WTC11 (cell line): ENCODE data around the gene EHF. TPM values are rescaled to one million over a fixed set of nuclear protein-coding genes. Genes with fewer than 3 reads are reported as not detected.

Experiments used
- ATAC-seq: fragments of 200-7000 bp; cut with Tn5 transposase; 2 replicates; pipeline ENCODE4 v1.10.0; 2021; ENCODE audit warnings: mild to moderate bottlenecking, moderate library complexity
- CTCF ChIA-PET: fragments of 300-600 bp; sonication (Branson Sonifier 250); formaldehyde crosslinking; loops from one replicate; lab custom pipeline; 2021; ENCODE audit warnings: antibody characterized with exemption; lab: Charles Lee
- POLR2A ChIA-PET: fragments of 350-600 bp; sonication (Branson Sonifier 250); formaldehyde crosslinking; loops from one replicate; lab custom pipeline; 2021; ENCODE audit warnings: antibody characterized with exemption; lab: Charles Lee
- DNase-seq: peaks from one replicate; pipeline ENCODE4 v3.0.0; 2021; ENCODE audit warnings: low spot score
- H3K27ac Mint-ChIP-seq: 2 replicates; pipeline ENCODE4 v1.8.0; 2021; ENCODE audit warnings: mixed read lengths
- H3K27me3 Mint-ChIP-seq: 2 replicates; pipeline ENCODE4 v1.8.0; 2021; ENCODE audit warnings: low read depth, mild to moderate bottlenecking, moderate library complexity, mixed read lengths
- H3K36me3 Mint-ChIP-seq: 2 replicates; pipeline ENCODE4 v1.8.0; 2021; ENCODE audit warnings: mixed read lengths
- H3K4me1 Mint-ChIP-seq: 2 replicates; pipeline ENCODE4 v1.8.0; 2022; ENCODE audit warnings: mixed read lengths
- H3K4me3 Mint-ChIP-seq: 2 replicates; pipeline ENCODE4 v1.8.0; 2021; ENCODE audit warnings: mild to moderate bottlenecking, moderate library complexity, mixed read lengths
- H3K9me3 Mint-ChIP-seq: 2 replicates; pipeline ENCODE4 v1.8.0; 2021; ENCODE audit warnings: mixed read lengths
- ELF4 ChIP-seq: sonication (generic); formaldehyde crosslinking; IDR thresholded peaks from 2 replicates; pipeline ENCODE4 v1.8.1; 2022; ENCODE audit warnings: low read depth, mild to moderate bottlenecking, moderate library complexity, missing genetic modification reagents
- FOXK1 ChIP-seq: sonication (generic); formaldehyde crosslinking; IDR thresholded peaks from 2 replicates; pipeline ENCODE4 v1.8.0; 2022; ENCODE audit warnings: mild to moderate bottlenecking, moderate library complexity, missing genetic modification reagents
- GRHL2 ChIP-seq: fragments of 250-450 bp; sonication (Bioruptor Pico); IDR thresholded peaks from 2 replicates; pipeline ENCODE4 v1.8.0; 2022; ENCODE audit warnings: mild to moderate bottlenecking, moderate library complexity; ENCODE audit not compliant: insufficient replicate concordance, severe bottlenecking
- IRF2 ChIP-seq: sonication (generic); formaldehyde crosslinking; IDR thresholded peaks from 2 replicates; pipeline ENCODE4 v1.8.0; 2022; ENCODE audit warnings: low read depth, missing genetic modification reagents, borderline replicate concordance
- NR3C1 ChIP-seq: sonication (generic); formaldehyde crosslinking; conservative IDR thresholded peaks from 2 replicates; pipeline ENCODE4 v1.8.1; 2023; ENCODE audit warnings: low read depth, mild to moderate bottlenecking, missing genetic modification reagents
- RELA ChIP-seq: sonication (generic); formaldehyde crosslinking; IDR thresholded peaks from 2 replicates; pipeline ENCODE4 v1.8.1; 2022; ENCODE audit warnings: missing genetic modification reagents, mild to moderate bottlenecking, borderline replicate concordance
- RORB ChIP-seq: fragments of 250-450 bp; sonication (Bioruptor Pico); IDR thresholded peaks from 2 replicates; pipeline ENCODE4 v1.9.0; 2021; ENCODE audit warnings: mild to moderate bottlenecking
- SMAD3 ChIP-seq: sonication (generic); formaldehyde crosslinking; IDR thresholded peaks from 2 replicates; pipeline ENCODE4 v1.8.0; 2022; ENCODE audit warnings: missing genetic modification reagents, mild to moderate bottlenecking, borderline replicate concordance
- SP1 ChIP-seq: sonication (generic); formaldehyde crosslinking; conservative IDR thresholded peaks from 2 replicates; pipeline ENCODE4 v1.8.1; 2022; ENCODE audit warnings: missing genetic modification reagents
- ZNF232 ChIP-seq: sonication (generic); formaldehyde crosslinking; IDR thresholded peaks from 2 replicates; pipeline ENCODE4 v1.8.0; 2022; ENCODE audit warnings: mild to moderate bottlenecking, missing genetic modification reagents
- ZNF416 ChIP-seq: fragments of 250-450 bp; sonication (Bioruptor Pico); IDR thresholded peaks from 2 replicates; pipeline ENCODE4 v1.9.0; 2021; ENCODE audit warnings: mild to moderate bottlenecking, inconsistent platforms
- total RNA-seq: library from RNA; stranded (reverse); gene quantifications from 3 replicates; pipeline ENCODE4 v1.2.3, GENCODE V29; 2021
- TF ChIP-seq, protein P1 (sequence below): sonication (generic); formaldehyde crosslinking; IDR thresholded peaks from 2 replicates; pipeline ENCODE4 v1.8.0; 2023; ENCODE audit warnings: mild to moderate bottlenecking, missing genetic modification reagents
- TF ChIP-seq, protein P2 (sequence below): sonication (generic); formaldehyde crosslinking; IDR thresholded peaks from 2 replicates; pipeline ENCODE4 v1.8.0; 2022; ENCODE audit warnings: mild to moderate bottlenecking, missing genetic modification reagents
- TF ChIP-seq, protein P3 (sequence below): sonication (generic); formaldehyde crosslinking; IDR thresholded peaks from 2 replicates; pipeline ENCODE4 v1.8.1; 2023; ENCODE audit warnings: mild to moderate bottlenecking, missing genetic modification reagents, borderline replicate concordance
- TF ChIP-seq, protein P4 (sequence below): fragments of 250-450 bp; sonication (Bioruptor Pico); conservative IDR thresholded peaks from 2 replicates; pipeline ENCODE4 v1.9.0; 2021; ENCODE audit warnings: mild to moderate bottlenecking
- TF ChIP-seq, protein P5 (sequence below): sonication (generic); formaldehyde crosslinking; IDR thresholded peaks from 2 replicates; pipeline ENCODE4 v1.8.1; 2023; ENCODE audit warnings: mild to moderate bottlenecking, missing genetic modification reagents
- TF ChIP-seq, protein P6 (sequence below): sonication (generic); formaldehyde crosslinking; IDR thresholded peaks from 2 replicates; pipeline ENCODE4 v1.8.0; 2022; ENCODE audit warnings: mild to moderate bottlenecking, missing genetic modification reagents
- TF ChIP-seq, protein P7 (sequence below): fragments of 200-600 bp; IDR thresholded peaks from 2 replicates; pipeline ENCODE4 v1.8.0; 2022; ENCODE audit warnings: antibody characterized with exemption

Gene EHF
- total RNA-seq, 1 experiment from 2014 or later, result 0.46 TPM

DNA sequence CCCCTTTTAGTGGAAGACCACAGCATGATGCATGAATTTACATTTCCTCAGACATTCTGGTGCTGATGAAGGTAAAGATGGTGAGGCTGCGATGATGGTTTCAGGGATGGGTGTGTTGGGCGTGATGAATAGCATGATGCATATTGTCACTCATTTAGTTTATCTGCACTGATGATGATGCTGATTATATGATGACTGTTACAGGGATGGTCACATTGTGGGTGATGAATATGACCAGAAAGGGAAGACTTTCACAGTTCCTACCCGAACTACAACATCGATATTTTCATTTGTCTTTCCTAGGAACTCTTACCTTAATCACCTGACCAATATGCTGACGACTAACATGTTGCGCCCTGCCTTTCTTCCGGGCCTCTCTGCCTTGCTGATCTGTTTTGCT, 47.4 kb upstream of the EHF start (continued):
- TF ChIP-seq, protein P1, sequence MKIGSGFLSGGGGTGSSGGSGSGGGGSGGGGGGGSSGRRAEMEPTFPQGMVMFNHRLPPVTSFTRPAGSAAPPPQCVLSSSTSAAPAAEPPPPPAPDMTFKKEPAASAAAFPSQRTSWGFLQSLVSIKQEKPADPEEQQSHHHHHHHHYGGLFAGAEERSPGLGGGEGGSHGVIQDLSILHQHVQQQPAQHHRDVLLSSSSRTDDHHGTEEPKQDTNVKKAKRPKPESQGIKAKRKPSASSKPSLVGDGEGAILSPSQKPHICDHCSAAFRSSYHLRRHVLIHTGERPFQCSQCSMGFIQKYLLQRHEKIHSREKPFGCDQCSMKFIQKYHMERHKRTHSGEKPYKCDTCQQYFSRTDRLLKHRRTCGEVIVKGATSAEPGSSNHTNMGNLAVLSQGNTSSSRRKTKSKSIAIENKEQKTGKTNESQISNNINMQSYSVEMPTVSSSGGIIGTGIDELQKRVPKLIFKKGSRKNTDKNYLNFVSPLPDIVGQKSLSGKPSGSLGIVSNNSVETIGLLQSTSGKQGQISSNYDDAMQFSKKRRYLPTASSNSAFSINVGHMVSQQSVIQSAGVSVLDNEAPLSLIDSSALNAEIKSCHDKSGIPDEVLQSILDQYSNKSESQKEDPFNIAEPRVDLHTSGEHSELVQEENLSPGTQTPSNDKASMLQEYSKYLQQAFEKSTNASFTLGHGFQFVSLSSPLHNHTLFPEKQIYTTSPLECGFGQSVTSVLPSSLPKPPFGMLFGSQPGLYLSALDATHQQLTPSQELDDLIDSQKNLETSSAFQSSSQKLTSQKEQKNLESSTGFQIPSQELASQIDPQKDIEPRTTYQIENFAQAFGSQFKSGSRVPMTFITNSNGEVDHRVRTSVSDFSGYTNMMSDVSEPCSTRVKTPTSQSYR, result no peak
- no peak for TF ChIP-seq FOXK1
- no peak for TF ChIP-seq SMAD3 (CRISPR knock-in tag)

DNA sequence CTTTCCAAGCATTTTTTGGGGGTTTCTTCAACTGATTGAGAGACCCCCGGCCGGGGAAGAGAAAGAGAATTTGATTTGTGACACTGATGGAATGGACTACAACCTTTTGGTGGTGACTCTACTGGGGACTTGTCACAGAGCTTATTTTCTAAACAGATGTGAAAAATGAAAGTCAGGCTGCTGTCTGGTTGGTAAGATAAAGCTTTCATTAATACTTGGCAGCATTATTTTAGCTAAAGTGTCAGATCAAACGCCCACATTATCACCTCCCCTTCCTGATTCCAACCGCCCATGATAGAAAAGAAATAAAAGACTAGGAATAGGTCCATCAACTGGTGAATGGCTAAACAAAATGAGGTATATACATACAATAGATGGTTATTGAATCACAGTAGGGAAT, 45.6 kb upstream of the EHF start:
- Mint-ChIP-seq H3K27me3 (peaks cover 8% of the 10 kb centered on the region; the same call in 1 of the 2 replicates), H3K36me3 (no peaks in the 10 kb centered on the region), H3K4me1 (no peaks in the 10 kb centered on the region), H3K27ac (no peak overlapping the region), H3K9me3 (no peaks in the 10 kb centered on the region), H3K4me3 (no peak overlapping the region)
- ChIA-PET POLR2A (no interaction called here), CTCF (no interaction called here)
- TF ChIP-seq IRF2 (CRISPR knock-in tag) (no peak), ZNF232 (CRISPR knock-in tag) (no peak), SP1 (CRISPR knock-in tag) (no peak), RELA (CRISPR knock-in tag) (no peak), RORB (CRISPR knock-in tag) (no peak), NR3C1 (CRISPR knock-in tag) (no peak), GRHL2 (CRISPR knock-in tag) (no peak), ELF4 (CRISPR knock-in tag) (no peak), ZNF416 (CRISPR knock-in tag) (no peak)
- TF ChIP-seq, protein P2, sequence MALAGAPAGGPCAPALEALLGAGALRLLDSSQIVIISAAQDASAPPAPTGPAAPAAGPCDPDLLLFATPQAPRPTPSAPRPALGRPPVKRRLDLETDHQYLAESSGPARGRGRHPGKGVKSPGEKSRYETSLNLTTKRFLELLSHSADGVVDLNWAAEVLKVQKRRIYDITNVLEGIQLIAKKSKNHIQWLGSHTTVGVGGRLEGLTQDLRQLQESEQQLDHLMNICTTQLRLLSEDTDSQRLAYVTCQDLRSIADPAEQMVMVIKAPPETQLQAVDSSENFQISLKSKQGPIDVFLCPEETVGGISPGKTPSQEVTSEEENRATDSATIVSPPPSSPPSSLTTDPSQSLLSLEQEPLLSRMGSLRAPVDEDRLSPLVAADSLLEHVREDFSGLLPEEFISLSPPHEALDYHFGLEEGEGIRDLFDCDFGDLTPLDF (CRISPR knock-in tag), result no peak
- TF ChIP-seq, protein P3, sequence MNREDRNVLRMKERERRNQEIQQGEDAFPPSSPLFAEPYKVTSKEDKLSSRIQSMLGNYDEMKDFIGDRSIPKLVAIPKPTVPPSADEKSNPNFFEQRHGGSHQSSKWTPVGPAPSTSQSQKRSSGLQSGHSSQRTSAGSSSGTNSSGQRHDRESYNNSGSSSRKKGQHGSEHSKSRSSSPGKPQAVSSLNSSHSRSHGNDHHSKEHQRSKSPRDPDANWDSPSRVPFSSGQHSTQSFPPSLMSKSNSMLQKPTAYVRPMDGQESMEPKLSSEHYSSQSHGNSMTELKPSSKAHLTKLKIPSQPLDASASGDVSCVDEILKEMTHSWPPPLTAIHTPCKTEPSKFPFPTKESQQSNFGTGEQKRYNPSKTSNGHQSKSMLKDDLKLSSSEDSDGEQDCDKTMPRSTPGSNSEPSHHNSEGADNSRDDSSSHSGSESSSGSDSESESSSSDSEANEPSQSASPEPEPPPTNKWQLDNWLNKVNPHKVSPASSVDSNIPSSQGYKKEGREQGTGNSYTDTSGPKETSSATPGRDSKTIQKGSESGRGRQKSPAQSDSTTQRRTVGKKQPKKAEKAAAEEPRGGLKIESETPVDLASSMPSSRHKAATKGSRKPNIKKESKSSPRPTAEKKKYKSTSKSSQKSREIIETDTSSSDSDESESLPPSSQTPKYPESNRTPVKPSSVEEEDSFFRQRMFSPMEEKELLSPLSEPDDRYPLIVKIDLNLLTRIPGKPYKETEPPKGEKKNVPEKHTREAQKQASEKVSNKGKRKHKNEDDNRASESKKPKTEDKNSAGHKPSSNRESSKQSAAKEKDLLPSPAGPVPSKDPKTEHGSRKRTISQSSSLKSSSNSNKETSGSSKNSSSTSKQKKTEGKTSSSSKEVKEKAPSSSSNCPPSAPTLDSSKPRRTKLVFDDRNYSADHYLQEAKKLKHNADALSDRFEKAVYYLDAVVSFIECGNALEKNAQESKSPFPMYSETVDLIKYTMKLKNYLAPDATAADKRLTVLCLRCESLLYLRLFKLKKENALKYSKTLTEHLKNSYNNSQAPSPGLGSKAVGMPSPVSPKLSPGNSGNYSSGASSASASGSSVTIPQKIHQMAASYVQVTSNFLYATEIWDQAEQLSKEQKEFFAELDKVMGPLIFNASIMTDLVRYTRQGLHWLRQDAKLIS, result no peak
- TF ChIP-seq, protein P4, sequence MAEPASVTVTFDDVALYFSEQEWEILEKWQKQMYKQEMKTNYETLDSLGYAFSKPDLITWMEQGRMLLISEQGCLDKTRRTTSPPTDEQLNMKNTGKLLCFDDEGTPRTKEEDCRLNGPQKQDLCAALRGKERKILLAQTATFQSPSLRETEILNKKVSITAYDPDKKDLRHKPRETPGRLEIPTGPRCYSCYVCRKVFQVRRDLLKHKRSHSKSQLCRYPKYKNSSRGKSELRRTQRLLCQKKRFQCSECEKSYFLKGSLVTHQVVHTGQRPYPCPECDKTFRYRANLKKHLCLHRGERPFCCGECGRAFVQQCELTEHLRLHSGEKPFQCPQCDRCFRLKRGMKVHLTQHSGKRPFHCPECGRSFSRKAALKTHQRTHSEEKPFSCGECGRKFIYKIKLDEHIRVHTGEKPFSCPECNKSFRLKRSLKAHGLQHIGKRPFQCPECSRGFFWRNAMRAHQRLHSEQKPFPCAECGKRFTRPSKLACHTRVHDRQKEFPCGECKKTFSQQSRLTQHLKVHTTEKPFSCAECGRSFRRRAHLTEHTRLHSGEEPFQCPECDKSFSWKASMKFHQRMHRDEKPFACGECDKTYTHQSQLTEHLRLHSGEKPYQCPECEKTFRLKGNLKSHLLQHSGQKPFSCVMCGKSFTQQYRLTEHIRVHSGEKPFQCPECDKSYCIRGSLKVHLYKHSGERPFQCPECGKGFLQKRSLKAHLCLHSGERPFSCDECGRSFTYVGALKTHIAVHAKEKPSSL (CRISPR knock-in tag), result no peak
- TF ChIP-seq, protein P5, sequence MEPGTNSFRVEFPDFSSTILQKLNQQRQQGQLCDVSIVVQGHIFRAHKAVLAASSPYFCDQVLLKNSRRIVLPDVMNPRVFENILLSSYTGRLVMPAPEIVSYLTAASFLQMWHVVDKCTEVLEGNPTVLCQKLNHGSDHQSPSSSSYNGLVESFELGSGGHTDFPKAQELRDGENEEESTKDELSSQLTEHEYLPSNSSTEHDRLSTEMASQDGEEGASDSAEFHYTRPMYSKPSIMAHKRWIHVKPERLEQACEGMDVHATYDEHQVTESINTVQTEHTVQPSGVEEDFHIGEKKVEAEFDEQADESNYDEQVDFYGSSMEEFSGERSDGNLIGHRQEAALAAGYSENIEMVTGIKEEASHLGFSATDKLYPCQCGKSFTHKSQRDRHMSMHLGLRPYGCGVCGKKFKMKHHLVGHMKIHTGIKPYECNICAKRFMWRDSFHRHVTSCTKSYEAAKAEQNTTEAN (CRISPR knock-in tag), result no peak
- TF ChIP-seq, protein P6, sequence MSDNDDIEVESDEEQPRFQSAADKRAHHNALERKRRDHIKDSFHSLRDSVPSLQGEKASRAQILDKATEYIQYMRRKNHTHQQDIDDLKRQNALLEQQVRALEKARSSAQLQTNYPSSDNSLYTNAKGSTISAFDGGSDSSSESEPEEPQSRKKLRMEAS (CRISPR knock-in tag), result no peak
- TF ChIP-seq, protein P7, sequence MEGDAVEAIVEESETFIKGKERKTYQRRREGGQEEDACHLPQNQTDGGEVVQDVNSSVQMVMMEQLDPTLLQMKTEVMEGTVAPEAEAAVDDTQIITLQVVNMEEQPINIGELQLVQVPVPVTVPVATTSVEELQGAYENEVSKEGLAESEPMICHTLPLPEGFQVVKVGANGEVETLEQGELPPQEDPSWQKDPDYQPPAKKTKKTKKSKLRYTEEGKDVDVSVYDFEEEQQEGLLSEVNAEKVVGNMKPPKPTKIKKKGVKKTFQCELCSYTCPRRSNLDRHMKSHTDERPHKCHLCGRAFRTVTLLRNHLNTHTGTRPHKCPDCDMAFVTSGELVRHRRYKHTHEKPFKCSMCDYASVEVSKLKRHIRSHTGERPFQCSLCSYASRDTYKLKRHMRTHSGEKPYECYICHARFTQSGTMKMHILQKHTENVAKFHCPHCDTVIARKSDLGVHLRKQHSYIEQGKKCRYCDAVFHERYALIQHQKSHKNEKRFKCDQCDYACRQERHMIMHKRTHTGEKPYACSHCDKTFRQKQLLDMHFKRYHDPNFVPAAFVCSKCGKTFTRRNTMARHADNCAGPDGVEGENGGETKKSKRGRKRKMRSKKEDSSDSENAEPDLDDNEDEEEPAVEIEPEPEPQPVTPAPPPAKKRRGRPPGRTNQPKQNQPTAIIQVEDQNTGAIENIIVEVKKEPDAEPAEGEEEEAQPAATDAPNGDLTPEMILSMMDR, result no peak
- no peak for DNase-seq
- ATAC-seq, result no peak
